ENCODE measurements around the gene TSPAN5. TPM values are rescaled to one million over a fixed set of nuclear protein-coding genes. Genes with fewer than 3 reads are reported as not detected.

The TSPAN5 gene
- polyA plus RNA-seq, 1 of the 3 experiments (the other 2 are of a cell fraction), result 38.6 TPM

- Histone ChIP-seq H3K9ac (no peak overlapping the region), H3K27ac (ENCODE audit: low read depth in 2 of 2, low read length in 1 of 2) (no peak overlapping the region), H3K4me2 (no peak overlapping the region), H3K4me1 (ENCODE audit: control insufficient read depth in 1 of 2, insufficient read depth in 2 of 2, low read depth in 1 of 2, low read length in 1 of 2) (peaks cover 0 to 16% of the 10 kb centered on the region in 2 experiments; a peak in 2 of 4 replicates), H3K79me2 (ENCODE audit: insufficient read depth) (no peaks in the 10 kb centered on the region), H2AFZ (ENCODE audit: low read depth) (no peak overlapping the region), H3K27me3 (ENCODE audit: insufficient read depth) (no peaks in the 10 kb centered on the region), H3K4me3 (ENCODE audit: low read depth in 2 of 2, low read length in 1 of 2) (no peak overlapping the region), H3K9me3 (no peaks in the 10 kb centered on the region), H3F3A (replicated peaks; ENCODE audit: insufficient read depth) (no peaks in the 10 kb centered on the region), H3K36me3 (replicated peaks in 1 of 2; ENCODE audit: control insufficient read depth in 1 of 2, insufficient read depth in 2 of 2, low read length in 1 of 2) (no peaks in the 10 kb centered on the region), H3K9me2 (no peaks in the 10 kb centered on the region), H4K20me1 (ENCODE audit: insufficient read depth) (no peaks in the 10 kb centered on the region)
- ChIA-PET POLR2A (no interaction called here), CTCF (interaction anchor here (1.3 kb wide), 1 partner anchor 107 kb away, joined by 3 read pairs; no protein-coding TSS in a partner anchor)
- DNase-seq, result no peak
- 90% methylated on average over 6 of the region's 6 CpGs for WGBS (ENCODE audit: low lambda C conversion rate)
- TF ChIP-seq USF1 (IDR thresholded peaks at IDR 0.05; ENCODE audit: borderline replicate concordance, low read depth), result no peak
These were observed 15.6 kb upstream of the TSPAN5 start for GRCh38 chr4:98673978-98674377.

GRCh38 chr4:98673288-98673644, 14.9 kb upstream of the TSPAN5 start:
- Histone ChIP-seq H3K27me3 (ENCODE audit: insufficient read depth) (no peaks in the 10 kb centered on the region), H3K27ac (ENCODE audit: low read depth in 2 of 2, low read length in 1 of 2) (no peak overlapping the region), H3K9me3 (no peaks in the 10 kb centered on the region), H3K36me3 (replicated peaks in 1 of 2; ENCODE audit: control insufficient read depth in 1 of 2, insufficient read depth in 2 of 2, low read length in 1 of 2) (no peaks in the 10 kb centered on the region), H3K9ac (no peak overlapping the region), H3K9me2 (no peaks in the 10 kb centered on the region), H3K4me2 (no peak overlapping the region), H3K79me2 (ENCODE audit: insufficient read depth) (no peaks in the 10 kb centered on the region), H2AFZ (ENCODE audit: low read depth) (no peak overlapping the region; the same call in 1 of the 2 replicates), H3K4me1 (ENCODE audit: control insufficient read depth in 1 of 2, insufficient read depth in 2 of 2, low read depth in 1 of 2, low read length in 1 of 2) (peaks cover 0 to 16% of the 10 kb centered on the region in 2 experiments; a peak in 2 of 4 replicates), H3F3A (replicated peaks; ENCODE audit: insufficient read depth) (no peaks in the 10 kb centered on the region), H4K20me1 (ENCODE audit: insufficient read depth) (no peaks in the 10 kb centered on the region), H3K4me3 (ENCODE audit: low read depth in 2 of 2, low read length in 1 of 2) (no peak overlapping the region; a peak in 1 of 4 replicates)
- CTCF ChIA-PET, result interaction anchor here (0.8 to 3.1 kb wide), 3 partner anchors 11 to 206 kb away, joined by 3 to 18 read pairs (median 6); no protein-coding TSS in a partner anchor
- WGBS (ENCODE audit: low lambda C conversion rate), result 74% methylated on average over 3 of the region's 4 CpGs
- DNase-seq, result peak; percentile 16
- TF ChIP-seq ELF1 (IDR thresholded peaks at IDR 0.05), result no peak
- no peak for TF ChIP-seq EP300 (IDR thresholded peaks at IDR 0.05; ENCODE audit: borderline replicate concordance in 1 of 2, low read depth in 1 of 2, low read length in 1 of 2)
- no peak for TF ChIP-seq RCOR1 (IDR thresholded peaks at IDR 0.05; ENCODE audit: low read length)
- no peak for TF ChIP-seq RXRA (IDR thresholded peaks at IDR 0.05; ENCODE audit: borderline replicate concordance, low read depth)
- no peak for TF ChIP-seq CTCF (IDR thresholded peaks at IDR 0.05)
- TF ChIP-seq JUND (IDR thresholded peaks at IDR 0.05), result no peak
- no peak for TF ChIP-seq REST (IDR thresholded peaks at IDR 0.05; ENCODE audit: low read depth, low read length)
- TF ChIP-seq MAX (IDR thresholded peaks at IDR 0.05; ENCODE audit: low read depth), result no peak
- TF ChIP-seq SIN3A (IDR thresholded peaks at IDR 0.05; ENCODE audit: borderline replicate concordance, low read depth, low read length), result no peak
- TF ChIP-seq EZH2phosphoT487 (IDR thresholded peaks at IDR 0.05; ENCODE audit: borderline replicate concordance, low read depth), result no peak
- TF ChIP-seq YY1 (IDR thresholded peaks at IDR 0.05; ENCODE audit: low read depth), result no peak
- no peak for TF ChIP-seq CHD2 (IDR thresholded peaks at IDR 0.05; ENCODE audit: low read length, partially characterized antibody)
- no peak for TF ChIP-seq TAF1 (IDR thresholded peaks at IDR 0.05; ENCODE audit: borderline replicate concordance, low read depth, low read length)
- TF ChIP-seq FOSL2 (IDR thresholded peaks at IDR 0.05; ENCODE audit: borderline replicate concordance, low read depth), result no peak
- TF ChIP-seq PBX3 (IDR thresholded peaks at IDR 0.05), result no peak
- no peak for TF ChIP-seq ZBTB33 (IDR thresholded peaks at IDR 0.05; ENCODE audit: borderline replicate concordance, low read depth)
- TF ChIP-seq RFX5 (IDR thresholded peaks at IDR 0.05; ENCODE audit: low read length), result no peak
- POLR2A ChIA-PET, result no interaction called here

Measured in SK-N-SH (cell line).